ENCODE measurements around the gene RASGRP1. TPM values are rescaled to one million over a fixed set of nuclear protein-coding genes. Genes with fewer than 3 reads are reported as not detected.

RASGRP1 gene
- total RNA-seq, 2 experiments from 2014 or later: 105 to 106 TPM

GRCh38 chr15:38516626-38517025 lies 48.0 kb downstream of the RASGRP1 start:
- H3K27ac Mint-ChIP-seq: peak overlapping the region; percentile 71
- H3K27me3 Mint-ChIP-seq: no peaks in the 10 kb centered on the region
- H3K9me3 Mint-ChIP-seq: no peaks in the 10 kb centered on the region
- peaks cover 68% of the 10 kb centered on the region for H3K36me3 Mint-ChIP-seq (ENCODE audit: low read depth)
- peaks cover 51% of the 10 kb centered on the region for H3K4me1 Mint-ChIP-seq (ENCODE audit: low read depth)
- H3K4me3 Mint-ChIP-seq: no peak overlapping the region
- CTCF ChIA-PET: interaction anchor here (1.0 to 5.8 kb wide), 5 partner anchors 47 to 183 kb away, joined by 3 to 49 read pairs (median 6); partner anchors contain the start of gene RASGRP1
- intact Hi-C loops (cut with micrococcal nuclease): no loop called here
- POLR2A ChIA-PET: interaction anchor here (1.0 to 1.2 kb wide), 2 partner anchors 12 to 170 kb away, joined by 3 to 4 read pairs; no protein-coding TSS in a partner anchor
- DNase-seq: no peak
- ATAC-seq: no peak
- no peak for TF ChIP-seq CTCF (IDR thresholded peaks at IDR 0.05)

- H3K36me3 Mint-ChIP-seq (ENCODE audit: low read depth): peaks cover 77% of the 10 kb centered on the region
These were observed 50.0 kb downstream of the RASGRP1 start for GRCh38 chr15:38514601-38515000.

GRCh38 chr15:38512901-38513300 lies 51.7 kb downstream of the RASGRP1 start:
- ChIA-PET CTCF (interaction anchor here (0.8 to 4.2 kb wide), 6 partner anchors 14 to 187 kb away, joined by 3 to 44 read pairs (median 5); no protein-coding TSS in a partner anchor), POLR2A (interaction anchor here (1.1 to 2.5 kb wide), 3 partner anchors 8 to 184 kb away, joined by 3 to 10 read pairs (median 4); no protein-coding TSS in a partner anchor)
- H3K4me3 Mint-ChIP-seq: no peak overlapping the region
- no peaks in the 10 kb centered on the region for H3K27me3 Mint-ChIP-seq
- H3K4me1 Mint-ChIP-seq (ENCODE audit: low read depth): peaks cover 44% of the 10 kb centered on the region
- no peak for DNase-seq
- H3K36me3 Mint-ChIP-seq (ENCODE audit: low read depth): peaks cover 76% of the 10 kb centered on the region
- intact Hi-C loops (cut with micrococcal nuclease): no loop called here
- H3K9me3 Mint-ChIP-seq: no peaks in the 10 kb centered on the region
- ATAC-seq: no peak
- H3K27ac Mint-ChIP-seq: peak overlapping the region; percentile 53
- no peak for TF ChIP-seq CTCF (IDR thresholded peaks at IDR 0.05)

More at GRCh38 chr15:38514601-38515000, 50.0 kb downstream of the RASGRP1 start:
- no peak for ATAC-seq
- TF ChIP-seq CTCF (IDR thresholded peaks at IDR 0.05): no peak
- POLR2A ChIA-PET: interaction anchor here (0.7 to 1.4 kb wide), 3 partner anchors 11 to 168 kb away, joined by 3 read pairs; no protein-coding TSS in a partner anchor
- CTCF ChIA-PET: interaction anchor here (0.9 to 5.8 kb wide), 5 partner anchors 9 to 185 kb away, joined by 3 to 49 read pairs (median 5); no protein-coding TSS in a partner anchor
- Mint-ChIP-seq H3K9me3 (no peaks in the 10 kb centered on the region), H3K4me3 (no peak overlapping the region), H3K27ac (peak overlapping the region; percentile 71), H3K27me3 (no peaks in the 10 kb centered on the region), H3K4me1 (ENCODE audit: low read depth) (peaks cover 45% of the 10 kb centered on the region)
- no peak for DNase-seq
- intact Hi-C loops (cut with micrococcal nuclease): no loop called here

- CTCF ChIA-PET: interaction anchor here (1.0 to 4.2 kb wide), 8 partner anchors 10 to 190 kb away, joined by 3 to 44 read pairs (median 7); partner anchors contain the start of gene RASGRP1
These were observed 55.5 kb downstream of the RASGRP1 start for GRCh38 chr15:38509152-38509551.

More at GRCh38 chr15:38509152-38509551, 55.5 kb downstream of the RASGRP1 start:
- TF ChIP-seq CTCF (IDR thresholded peaks at IDR 0.05): no peak
- DNase-seq (no peak), ATAC-seq (peak; percentile 15)
- H3K9me3 Mint-ChIP-seq: no peaks in the 10 kb centered on the region
- intact Hi-C loops (cut with micrococcal nuclease): no loop called here
- POLR2A ChIA-PET: interaction anchor here (0.7 to 1.6 kb wide), 5 partner anchors 14 to 180 kb away, joined by 3 to 5 read pairs (median 4); no protein-coding TSS in a partner anchor
- no peak overlapping the region for H3K4me3 Mint-ChIP-seq
- no peaks in the 10 kb centered on the region for H3K27me3 Mint-ChIP-seq
- H3K36me3 Mint-ChIP-seq (ENCODE audit: low read depth): peaks cover 78% of the 10 kb centered on the region
- peaks cover 38% of the 10 kb centered on the region for H3K4me1 Mint-ChIP-seq (ENCODE audit: low read depth)
- peak overlapping the region; percentile 93 for H3K27ac Mint-ChIP-seq
